Neural cell (in vitro differentiated cells): ENCODE data around the gene GPRC5A. TPM values are rescaled to one million over a fixed set of nuclear protein-coding genes. Genes with fewer than 3 reads are reported as not detected.

Experiments
- H2AFZ ChIP-seq: fragments of 200-600, 300-800 bp; sonication (generic), shearing (Covaris generic); 2 replicates; pipeline ENCODE4 v1.6.0; 2014; ENCODE audit warnings: low read depth, mild to moderate bottlenecking, antibody characterized with exemption, low read length, moderate library complexity
- H3F3A ChIP-seq: fragments of 200-600 bp; shearing (Covaris generic); 2 replicates; pipeline ENCODE4 v1.6.1; 2016; ENCODE audit warnings: mild to moderate bottlenecking, moderate library complexity, mixed read lengths, antibody characterized with exemption, low read length; ENCODE audit not compliant: insufficient read depth, poor library complexity, severe bottlenecking
- H3K27ac ChIP-seq: fragments of 200-600, 300-800 bp; sonication (generic), shearing (Covaris generic); 2 replicates; pipeline ENCODE4 v1.5.1; 2014; ENCODE audit warnings: mild to moderate bottlenecking, low read length, moderate library complexity
- H3K27me3 ChIP-seq: fragments of 300-800, 200-600 bp; sonication (generic), shearing (Covaris generic); 2 replicates; pipeline ENCODE4 v1.6.0; 2014; ENCODE audit warnings: mild to moderate bottlenecking, low read depth, low read length, moderate library complexity; ENCODE audit not compliant: insufficient read depth
- H3K36me3 ChIP-seq: fragments of 300-800, 200-600 bp; sonication (generic), shearing (Covaris generic); 2 replicates; pipeline ENCODE4 v1.5.1; 2014; ENCODE audit warnings: mild to moderate bottlenecking, antibody characterized with exemption, low read length, moderate library complexity; ENCODE audit not compliant: insufficient read depth
- H3K4me2 ChIP-seq: fragments of 300-800, 200-600 bp; sonication (generic), shearing (Covaris generic); 2 replicates; pipeline ENCODE4 v1.6.0; 2014; ENCODE audit warnings: mild to moderate bottlenecking, low read length
- H3K4me3 ChIP-seq: fragments of 300-800, 200-600 bp; sonication (generic), shearing (Covaris generic); 2 replicates; pipeline ENCODE4 v1.5.1; 2014; ENCODE audit warnings: mild to moderate bottlenecking, low read length, moderate library complexity
- H3K79me2 ChIP-seq: fragments of 200-600 bp; shearing (Covaris generic); replicated peaks from 2 replicates; pipeline ENCODE4 v1.6.0; 2014; ENCODE audit warnings: mild to moderate bottlenecking, low read length, moderate library complexity; ENCODE audit not compliant: insufficient read depth
- H3K9ac ChIP-seq: fragments of 300-800, 200-600 bp; sonication (generic), shearing (Covaris generic); 2 replicates; pipeline ENCODE4 v1.6.1; 2016; ENCODE audit warnings: mild to moderate bottlenecking, low read length, mixed read lengths
- H3K9me2 ChIP-seq: fragments of 200-600 bp; shearing (Covaris generic); 2 replicates; pipeline ENCODE4 v1.6.1; 2016; ENCODE audit warnings: mild to moderate bottlenecking, low read length, mixed read lengths; ENCODE audit not compliant: insufficient read depth
- H3K9me3 ChIP-seq: fragments of 200-600, 300-800 bp; sonication (generic), shearing (Covaris generic); 2 replicates; pipeline ENCODE4 v1.6.1; 2016; ENCODE audit warnings: mild to moderate bottlenecking, mixed run types, low read length, moderate library complexity, mixed read lengths
- H4K20me1 ChIP-seq: fragments of 200-600 bp; shearing (Covaris generic); 2 replicates; pipeline ENCODE4 v1.6.1; 2016; ENCODE audit warnings: mild to moderate bottlenecking, mixed run types; ENCODE audit not compliant: insufficient read depth
- EP300 ChIP-seq: fragments of 450-650 bp; conservative IDR thresholded peaks from 2 replicates; pipeline ENCODE4 v1.6.1; 2014; ENCODE audit warnings: antibody characterized with exemption, mild to moderate bottlenecking, moderate library complexity; ENCODE audit not compliant: poor library complexity, severe bottlenecking
- EZH2 ChIP-seq: fragments of 200-600, 300-800 bp; shearing (Covaris generic), sonication (generic); IDR thresholded peaks from 2 replicates; pipeline ENCODE4 v1.6.1; 2014; ENCODE audit warnings: antibody characterized with exemption, low read length, borderline replicate concordance, mild to moderate bottlenecking; ENCODE audit not compliant: insufficient read depth, poor library complexity, severe bottlenecking
- MXI1 ChIP-seq: fragments of 450-650 bp; conservative IDR thresholded peaks from 2 replicates; pipeline ENCODE4 v1.6.1; 2014; ENCODE audit warnings: antibody characterized with exemption, mild to moderate bottlenecking; ENCODE audit not compliant: poor library complexity, severe bottlenecking
- POLR2AphosphoS5 ChIP-seq: IDR thresholded peaks from 2 replicates; pipeline ENCODE4 v1.6.1; 2012
- RAD21 ChIP-seq: fragments of 450-650 bp; conservative IDR thresholded peaks from 2 replicates; pipeline ENCODE4 v1.6.1; 2014; ENCODE audit warnings: antibody characterized with exemption, mild to moderate bottlenecking, moderate library complexity
- SMC3 ChIP-seq: fragments of 450-650 bp; conservative IDR thresholded peaks from 2 replicates; pipeline ENCODE4 v1.6.1; 2014; ENCODE audit warnings: antibody characterized with exemption, mild to moderate bottlenecking, moderate library complexity; ENCODE audit not compliant: poor library complexity
- TAF1 ChIP-seq: IDR thresholded peaks from 2 replicates; pipeline ENCODE4 v1.6.1; 2012; ENCODE audit warnings: low read depth
- polyA minus RNA-seq: library from RNA; depleted of rRNA, polyadenylated mRNA; stranded (reverse); fragments of >200 nt; gene quantifications from 2 replicates; pipeline ENCODE4 v1.2.3, GENCODE V29; 2014
- polyA plus RNA-seq: library from polyadenylated mRNA; depleted of rRNA; stranded (reverse); fragments of >200 nt; gene quantifications from 2 replicates; pipeline ENCODE4 v1.2.3, GENCODE V29; 2014
- TF ChIP-seq, protein P1 (sequence below): fragments of 450-650 bp; IDR thresholded peaks from 2 replicates; pipeline ENCODE4 v1.5.1; 2014; ENCODE audit warnings: antibody characterized with exemption, mild to moderate bottlenecking, moderate library complexity; ENCODE audit not compliant: poor library complexity, severe bottlenecking
- TF ChIP-seq, protein P2 (sequence below): IDR thresholded peaks from 2 replicates; pipeline ENCODE4 v1.6.1; 2012; ENCODE audit warnings: borderline replicate concordance

The GPRC5A gene, protein sequence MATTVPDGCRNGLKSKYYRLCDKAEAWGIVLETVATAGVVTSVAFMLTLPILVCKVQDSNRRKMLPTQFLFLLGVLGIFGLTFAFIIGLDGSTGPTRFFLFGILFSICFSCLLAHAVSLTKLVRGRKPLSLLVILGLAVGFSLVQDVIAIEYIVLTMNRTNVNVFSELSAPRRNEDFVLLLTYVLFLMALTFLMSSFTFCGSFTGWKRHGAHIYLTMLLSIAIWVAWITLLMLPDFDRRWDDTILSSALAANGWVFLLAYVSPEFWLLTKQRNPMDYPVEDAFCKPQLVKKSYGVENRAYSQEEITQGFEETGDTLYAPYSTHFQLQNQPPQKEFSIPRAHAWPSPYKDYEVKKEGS
- polyA plus RNA-seq (0.09 TPM in 1 of 2 replicates, not detected in the other), polyA minus RNA-seq (not detected in 2 replicates)

DNA sequence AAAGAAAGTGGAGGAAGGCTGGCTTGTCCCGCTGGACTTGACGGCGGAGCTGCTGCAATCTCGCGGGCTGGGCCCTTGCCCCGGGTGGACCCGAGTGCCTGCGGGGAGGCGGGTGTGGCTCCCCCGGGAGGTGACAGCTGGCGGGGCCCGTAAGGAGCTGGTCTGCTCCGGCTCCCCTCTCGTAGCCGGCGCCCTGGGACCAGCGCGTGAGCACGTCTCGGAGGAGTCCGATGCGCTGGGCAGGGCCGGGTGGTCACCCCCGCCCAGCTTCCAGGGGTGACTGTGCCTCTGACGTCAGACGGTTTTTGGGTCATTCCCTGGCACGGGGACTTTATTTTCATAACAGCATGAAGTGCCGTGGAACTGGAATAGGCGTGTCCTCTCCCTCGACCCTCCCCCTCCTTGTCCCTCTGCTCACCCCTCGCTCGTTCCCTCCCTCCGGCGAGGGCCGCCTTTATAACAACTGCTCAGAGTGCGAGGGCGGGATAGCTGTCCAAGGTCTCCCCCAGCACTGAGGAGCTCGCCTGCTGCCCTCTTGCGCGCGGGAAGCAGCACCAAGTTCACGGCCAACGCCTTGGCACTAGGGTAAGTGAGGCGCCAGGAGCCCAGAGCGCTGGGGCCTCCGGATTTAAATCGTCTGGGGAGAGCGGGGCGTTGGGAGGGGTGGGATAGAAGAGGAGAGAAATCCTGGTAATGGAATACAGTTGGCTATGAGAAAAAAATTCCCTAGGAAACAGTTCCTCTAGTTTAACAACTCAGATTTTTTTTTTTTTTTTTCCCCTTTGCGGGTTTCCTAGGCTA, at the start of gene GPRC5A:
GPRC5A (plus strand) TSS at position 483 of the 801 bp plus-strand sequence. CDS start 16,688 bp downstream, outside the sequence.
- Histone ChIP-seq H4K20me1 (no peaks in the 10 kb centered on the region), H3K4me3 (peak within 1 kb of the TSS; percentile 62), H3K9ac (no peak within 1 kb of the TSS), H3K36me3 (no peaks in the 10 kb centered on the region), H3F3A (no peaks in the 10 kb centered on the region), H3K27me3 (peaks cover 22% of the 10 kb centered on the region), H3K9me2 (no peaks in the 10 kb centered on the region), H2AFZ (no peak within 1 kb of the TSS), H3K79me2 (no peaks in the 10 kb centered on the region), H3K4me2 (no peak within 1 kb of the TSS), H3K9me3 (no peaks in the 10 kb centered on the region), H3K27ac (no peak within 1 kb of the TSS)
- TF ChIP-seq MXI1: no peak
- TF ChIP-seq RAD21: no peak
- TF ChIP-seq EZH2: no peak
- TF ChIP-seq POLR2AphosphoS5: no peak
- no peak for TF ChIP-seq TAF1
- TF ChIP-seq, protein P1, sequence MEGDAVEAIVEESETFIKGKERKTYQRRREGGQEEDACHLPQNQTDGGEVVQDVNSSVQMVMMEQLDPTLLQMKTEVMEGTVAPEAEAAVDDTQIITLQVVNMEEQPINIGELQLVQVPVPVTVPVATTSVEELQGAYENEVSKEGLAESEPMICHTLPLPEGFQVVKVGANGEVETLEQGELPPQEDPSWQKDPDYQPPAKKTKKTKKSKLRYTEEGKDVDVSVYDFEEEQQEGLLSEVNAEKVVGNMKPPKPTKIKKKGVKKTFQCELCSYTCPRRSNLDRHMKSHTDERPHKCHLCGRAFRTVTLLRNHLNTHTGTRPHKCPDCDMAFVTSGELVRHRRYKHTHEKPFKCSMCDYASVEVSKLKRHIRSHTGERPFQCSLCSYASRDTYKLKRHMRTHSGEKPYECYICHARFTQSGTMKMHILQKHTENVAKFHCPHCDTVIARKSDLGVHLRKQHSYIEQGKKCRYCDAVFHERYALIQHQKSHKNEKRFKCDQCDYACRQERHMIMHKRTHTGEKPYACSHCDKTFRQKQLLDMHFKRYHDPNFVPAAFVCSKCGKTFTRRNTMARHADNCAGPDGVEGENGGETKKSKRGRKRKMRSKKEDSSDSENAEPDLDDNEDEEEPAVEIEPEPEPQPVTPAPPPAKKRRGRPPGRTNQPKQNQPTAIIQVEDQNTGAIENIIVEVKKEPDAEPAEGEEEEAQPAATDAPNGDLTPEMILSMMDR: no peak
- TF ChIP-seq, protein P2, sequence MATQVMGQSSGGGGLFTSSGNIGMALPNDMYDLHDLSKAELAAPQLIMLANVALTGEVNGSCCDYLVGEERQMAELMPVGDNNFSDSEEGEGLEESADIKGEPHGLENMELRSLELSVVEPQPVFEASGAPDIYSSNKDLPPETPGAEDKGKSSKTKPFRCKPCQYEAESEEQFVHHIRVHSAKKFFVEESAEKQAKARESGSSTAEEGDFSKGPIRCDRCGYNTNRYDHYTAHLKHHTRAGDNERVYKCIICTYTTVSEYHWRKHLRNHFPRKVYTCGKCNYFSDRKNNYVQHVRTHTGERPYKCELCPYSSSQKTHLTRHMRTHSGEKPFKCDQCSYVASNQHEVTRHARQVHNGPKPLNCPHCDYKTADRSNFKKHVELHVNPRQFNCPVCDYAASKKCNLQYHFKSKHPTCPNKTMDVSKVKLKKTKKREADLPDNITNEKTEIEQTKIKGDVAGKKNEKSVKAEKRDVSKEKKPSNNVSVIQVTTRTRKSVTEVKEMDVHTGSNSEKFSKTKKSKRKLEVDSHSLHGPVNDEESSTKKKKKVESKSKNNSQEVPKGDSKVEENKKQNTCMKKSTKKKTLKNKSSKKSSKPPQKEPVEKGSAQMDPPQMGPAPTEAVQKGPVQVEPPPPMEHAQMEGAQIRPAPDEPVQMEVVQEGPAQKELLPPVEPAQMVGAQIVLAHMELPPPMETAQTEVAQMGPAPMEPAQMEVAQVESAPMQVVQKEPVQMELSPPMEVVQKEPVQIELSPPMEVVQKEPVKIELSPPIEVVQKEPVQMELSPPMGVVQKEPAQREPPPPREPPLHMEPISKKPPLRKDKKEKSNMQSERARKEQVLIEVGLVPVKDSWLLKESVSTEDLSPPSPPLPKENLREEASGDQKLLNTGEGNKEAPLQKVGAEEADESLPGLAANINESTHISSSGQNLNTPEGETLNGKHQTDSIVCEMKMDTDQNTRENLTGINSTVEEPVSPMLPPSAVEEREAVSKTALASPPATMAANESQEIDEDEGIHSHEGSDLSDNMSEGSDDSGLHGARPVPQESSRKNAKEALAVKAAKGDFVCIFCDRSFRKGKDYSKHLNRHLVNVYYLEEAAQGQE: no peak
- no peak for TF ChIP-seq EP300
- TF ChIP-seq SMC3: no peak

DNA sequence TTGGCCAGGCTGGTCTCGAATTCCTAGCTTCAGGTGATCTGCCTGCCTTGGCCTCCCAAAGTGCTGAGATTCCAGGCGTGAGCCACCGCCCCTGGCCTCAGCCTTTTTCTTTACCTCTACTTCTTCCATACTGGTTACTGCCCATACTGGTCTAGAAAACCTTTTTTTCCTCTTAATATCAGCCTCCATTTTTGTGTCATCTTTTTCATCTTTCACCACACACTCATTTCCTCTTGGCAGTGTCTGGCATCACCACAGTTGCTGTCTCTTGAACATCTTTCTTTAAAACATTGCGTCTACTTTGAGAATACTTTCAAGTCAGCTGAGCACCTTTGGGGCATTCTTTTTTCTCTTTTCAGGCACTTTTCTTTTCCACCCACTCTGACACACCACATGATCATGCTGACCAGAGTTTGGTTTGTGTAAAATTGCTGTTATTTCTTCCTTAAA, 45.5 kb upstream of the GPRC5A start:
- Histone ChIP-seq H3F3A (no peaks in the 10 kb centered on the region), H4K20me1 (no peaks in the 10 kb centered on the region), H2AFZ (no peak overlapping the region), H3K36me3 (no peaks in the 10 kb centered on the region), H3K27ac (no peak overlapping the region), H3K4me3 (no peak overlapping the region), H3K9me3 (no peaks in the 10 kb centered on the region), H3K9ac (no peak overlapping the region), H3K4me2 (no peak overlapping the region), H3K27me3 (no peaks in the 10 kb centered on the region), H3K79me2 (no peaks in the 10 kb centered on the region), H3K9me2 (no peaks in the 10 kb centered on the region)
- TF ChIP-seq EZH2 (no peak), POLR2AphosphoS5 (no peak), RAD21 (no peak), SMC3 (no peak), MXI1 (no peak), EP300 (no peak), TAF1 (no peak)
- TF ChIP-seq, protein P1: no peak
- TF ChIP-seq, protein P2: no peak
